HS-5 (cell line): ENCODE data around the gene SIRT7.

Experiments
- DNase-seq: peaks from one replicate; pipeline ENCODE4 v3.0.0-alpha.2; 2012; ENCODE audit warnings: low read depth

SIRT7 gene

GRCh38 chr17:81904600-81905423 lies 13.2 kb downstream of the SIRT7 start:
- no peak for DNase-seq

- no peak for DNase-seq
Measured at GRCh38 chr17:81903896-81904599, 13.9 kb downstream of the SIRT7 start.

- no peak for DNase-seq
Measured at GRCh38 chr17:81903415-81903831, 14.6 kb downstream of the SIRT7 start.

GRCh38 chr17:81902653-81903414 lies 15.1 kb downstream of the SIRT7 start:
- no peak for DNase-seq

GRCh38 chr17:81902023-81902652 lies 15.8 kb downstream of the SIRT7 start, which contains the start of gene NPB:
Gene NPB, plus strand, starts transcription at chr17:81902238. Its CDS starts 40 bp downstream, at chr17:81902278.
- no peak for DNase-seq

DNA sequence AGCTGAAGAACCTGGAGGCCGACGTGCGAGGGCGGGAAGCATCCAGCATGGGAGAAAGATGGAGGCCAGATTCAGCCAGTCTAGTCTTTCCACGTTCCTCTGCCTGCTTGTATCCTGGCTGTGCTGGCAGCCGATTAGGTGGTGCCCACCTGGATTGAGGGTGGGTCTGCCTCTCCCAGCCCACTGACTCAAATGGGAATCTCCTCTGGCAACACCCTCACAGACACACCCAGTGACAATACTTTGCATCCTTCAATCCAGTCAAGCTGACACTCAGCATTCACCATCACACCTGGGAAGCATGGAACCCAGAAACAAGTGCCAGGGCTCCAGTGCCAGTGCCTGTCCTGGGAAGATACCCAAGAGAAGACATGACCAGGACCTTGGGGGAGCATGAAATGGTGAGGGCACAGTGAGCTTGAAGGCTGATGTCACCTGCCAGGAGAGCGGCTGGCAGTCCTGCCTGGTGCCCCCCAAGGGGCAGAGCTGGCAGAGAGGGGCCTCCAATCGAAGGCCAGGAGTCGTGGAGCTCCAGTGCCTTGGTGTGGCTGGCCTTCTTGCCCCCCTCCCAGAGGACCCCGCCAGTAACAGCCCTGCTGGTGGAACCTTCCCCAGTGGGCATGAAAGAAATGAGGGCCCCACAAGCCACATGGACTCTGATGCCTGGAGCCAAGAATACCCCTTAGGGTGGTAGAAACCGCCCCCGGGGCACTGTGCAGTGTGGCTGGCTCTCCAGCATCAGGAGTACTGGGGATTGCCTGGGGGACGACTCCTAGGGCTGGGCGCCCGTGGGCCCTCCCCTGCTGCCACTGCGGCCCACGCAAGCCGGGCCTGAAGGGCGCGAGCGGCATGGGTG lies 16.6 kb downstream of the SIRT7 start:
- no peak for DNase-seq

GRCh38 chr17:81900181-81900820 lies 17.7 kb downstream of the SIRT7 start:
- no peak for DNase-seq

DNA sequence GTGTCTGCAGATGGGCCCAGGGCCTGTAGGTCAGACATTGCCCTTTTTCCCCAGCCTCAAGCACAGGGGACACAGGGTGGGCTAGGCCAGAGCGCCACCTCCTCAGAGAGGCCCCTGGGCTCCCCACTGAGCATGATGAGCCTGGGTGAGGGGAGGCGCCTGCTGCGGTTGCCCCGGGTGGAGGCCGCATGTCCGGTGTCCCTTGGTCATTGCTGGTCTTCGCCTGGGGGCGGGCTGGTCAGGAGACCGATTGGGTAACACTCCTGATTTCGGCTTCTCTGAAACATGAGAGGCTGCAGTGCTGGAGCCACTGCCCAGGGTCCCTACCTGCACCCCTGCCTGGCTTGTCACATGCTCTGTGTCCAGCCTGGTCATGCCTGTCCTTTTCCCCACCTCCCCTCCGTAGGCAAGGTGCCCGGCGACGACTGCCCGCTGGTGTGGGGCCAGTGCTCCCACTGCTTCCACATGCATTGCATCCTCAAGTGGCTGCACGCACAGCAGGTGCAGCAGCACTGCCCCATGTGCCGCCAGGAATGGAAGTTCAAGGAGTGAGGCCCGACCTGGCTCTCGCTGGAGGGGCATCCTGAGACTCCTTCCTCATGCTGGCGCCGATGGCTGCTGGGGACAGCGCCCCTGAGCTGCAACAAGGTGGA lies 18.3 kb downstream of the SIRT7 start:
- DNase-seq: no peak

GRCh38 chr17:81898885-81899284 lies 19.1 kb downstream of the SIRT7 start:
- DNase-seq: no peak

GRCh38 chr17:81898029-81898866 lies 19.7 kb downstream of the SIRT7 start:
- peak; percentile 98 for DNase-seq

- DNase-seq: no peak
Measured at GRCh38 chr17:81895400-81895799, 22.6 kb downstream of the SIRT7 start.

- no peak for DNase-seq
Measured at GRCh38 chr17:81891303-81891552, 26.7 kb downstream of the SIRT7 start.

GRCh38 chr17:81890447-81891302 lies 27.3 kb downstream of the SIRT7 start:
- DNase-seq: no peak

GRCh38 chr17:81889602-81890001 lies 28.4 kb downstream of the SIRT7 start:
- DNase-seq: no peak

DNA sequence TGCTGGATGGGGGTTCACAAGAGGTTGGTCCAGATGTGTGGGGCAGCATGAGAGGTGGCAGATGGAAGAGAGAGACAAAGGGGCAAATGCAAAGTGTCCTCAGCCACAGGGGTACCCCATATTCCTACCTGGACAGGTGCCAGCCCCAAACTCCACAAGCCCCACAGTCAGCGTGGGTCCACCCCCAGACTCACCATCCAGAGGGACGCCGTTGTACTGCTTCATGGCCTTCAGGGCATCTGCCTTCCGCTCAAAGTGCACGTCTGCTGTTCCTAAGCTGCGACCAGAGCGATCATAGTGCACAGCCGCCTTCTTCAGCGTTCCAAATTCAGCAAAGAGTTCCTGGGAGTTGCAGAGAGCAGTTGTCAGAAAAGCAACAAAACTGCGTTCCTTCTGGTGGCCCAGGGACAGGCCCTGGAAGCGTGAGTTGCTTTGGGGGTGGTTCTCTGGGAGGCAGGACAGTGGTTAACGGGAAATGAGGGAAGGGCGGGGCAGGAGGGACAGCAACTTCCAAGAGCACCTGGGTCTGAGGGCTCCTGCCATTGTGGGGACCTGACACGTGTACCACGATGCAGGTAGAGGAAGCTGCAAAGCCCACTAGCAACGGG lies 28.9 kb downstream of the SIRT7 start:
- no peak for DNase-seq

- DNase-seq: no peak
Measured at GRCh38 chr17:81888105-81888987, 29.6 kb downstream of the SIRT7 start.
